GM12878 (cell line): Measurements from ENCODE around the gene TMEM79. TPM values are rescaled to one million over a fixed set of nuclear protein-coding genes. Genes with fewer than 3 reads are reported as not detected.

Experiments used
- ATAC-seq: fragments of 200-7000 bp; cut with Tn5 transposase; 3 replicates; pipeline ENCODE4 v1.9.1; 2020; ENCODE audit warnings: mild to moderate bottlenecking, moderate library complexity
- BruUV-seq: library from RNA; stranded (reverse); fragments of 400-500 nt; replicated peaks from 2 replicates; lab custom pipeline; 2021; lab: Mats Ljungman, UMichigan
- CTCF ChIA-PET: fragments of 300-600 bp; sonication (Branson Sonifier 250); formaldehyde crosslinking; extraction: SDS; loops from one replicate; lab custom pipeline; 2021; ENCODE audit warnings: inconsistent platforms; lab: Yijun Ruan, JAX
- POLR2A ChIA-PET: fragments of 350-600 bp; formaldehyde crosslinking; extraction: SDS; loops from one replicate; lab custom pipeline; 2021; ENCODE audit warnings: inconsistent platforms; lab: Charles Lee
- RAD21 ChIA-PET: fragments of 300-600 bp; sonication (Branson Sonifier 250); formaldehyde crosslinking; loops from one replicate; lab custom pipeline; 2023; ENCODE audit warnings: antibody characterized with exemption; ENCODE audit not compliant: unreplicated experiment; lab: Charles Lee
- SMC1A ChIA-PET: fragments of 300-600 bp; sonication (Branson Sonifier 250); formaldehyde crosslinking; loops from one replicate; lab custom pipeline; 2023; ENCODE audit not compliant: unreplicated experiment, uncharacterized antibody; lab: Charles Lee
- DNase-seq: peaks from one replicate; pipeline ENCODE4 v3.0.0-alpha.2; 2011; ENCODE audit warnings: low read depth, low spot score
- FAIRE-seq: peaks from 3 replicates; lab custom pipeline; 2011; peaks lifted over from hg19 to GRCh38; lab: Jason Lieb, UNC
- H2AFZ ChIP-seq: 2 replicates; pipeline ENCODE4 v1.6.0; 2011; ENCODE audit warnings: low read depth, low read length, control low read depth; ENCODE audit not compliant: control insufficient read depth
- H3K27ac ChIP-seq: 2 replicates; pipeline ENCODE4 v1.5.1; 2011; ENCODE audit warnings: control low read depth; ENCODE audit not compliant: control insufficient read depth, insufficient read depth
- H3K27me3 ChIP-seq, 2 experiments: replicated peaks in 1 of 2; 2 replicates each; pipeline versions ENCODE4 v1.6.0 to v1.6.1; 2011; ENCODE audit warnings: low read length in 1 of 2; ENCODE audit not compliant: control insufficient read depth in 2 of 2, insufficient read depth in 2 of 2
- H3K36me3 ChIP-seq, 2 experiments: 2 replicates each; pipeline ENCODE4 v1.5.1; 2011; ENCODE audit warnings: low read length in 1 of 2; ENCODE audit not compliant: control insufficient read depth in 2 of 2, insufficient read depth in 2 of 2
- H3K4me1 ChIP-seq: 2 replicates; pipeline ENCODE4 v1.6.1; 2011; ENCODE audit warnings: mild to moderate bottlenecking, low read length, moderate library complexity, mixed read lengths; ENCODE audit not compliant: control insufficient read depth, insufficient read depth
- H3K4me2 ChIP-seq: 2 replicates; pipeline ENCODE4 v1.6.0; 2011; ENCODE audit warnings: control low read depth; ENCODE audit not compliant: control insufficient read depth, insufficient read depth
- H3K4me3 ChIP-seq: fragments of 200-600 bp; sonication (generic); 2 replicates; pipeline ENCODE4 v1.5.1; 2016
- H3K79me2 ChIP-seq: 2 replicates; pipeline ENCODE4 v1.6.0; 2011; ENCODE audit warnings: low read length; ENCODE audit not compliant: control insufficient read depth, insufficient read depth
- H3K9ac ChIP-seq: 2 replicates; pipeline ENCODE4 v1.8.0; 2011; ENCODE audit warnings: low read length, control low read depth, mixed read lengths; ENCODE audit not compliant: control insufficient read depth, insufficient read depth
- H3K9me3 ChIP-seq: replicated peaks from 3 replicates; pipeline ENCODE4 v1.5.1; 2011; ENCODE audit warnings: mild to moderate bottlenecking, low read length; ENCODE audit not compliant: control insufficient read depth, insufficient read depth
- H4K20me1 ChIP-seq: 2 replicates; pipeline ENCODE4 v1.6.0; 2011; ENCODE audit not compliant: control insufficient read depth, insufficient read depth
- CEBPB ChIP-seq, 2 experiments: fragments of 150-350 bp in 1 of 2; IDR thresholded peaks; 2 replicates each; pipeline ENCODE4 v1.6.1; 2012 to 2014; ENCODE audit warnings: low read depth in 2 of 2, low read length in 2 of 2, borderline replicate concordance in 1 of 2, inconsistent platforms in 1 of 2
- CREM ChIP-seq: IDR thresholded peaks from 2 replicates; pipeline ENCODE4 v1.6.1; 2014; ENCODE audit warnings: antibody characterized with exemption, low read depth
- EED ChIP-seq: sonication (generic); IDR thresholded peaks from 2 replicates; pipeline ENCODE4 v1.6.1; 2016; ENCODE audit warnings: antibody characterized with exemption, low read depth
- FOS ChIP-seq: IDR thresholded peaks from 3 replicates; pipeline ENCODE4 v1.6.1; 2011; ENCODE audit warnings: borderline replicate concordance; ENCODE audit not compliant: insufficient read length; ENCODE audit errors: extremely low read depth
- IRF4 ChIP-seq: IDR thresholded peaks from 2 replicates; pipeline ENCODE4 v1.6.1; 2011; ENCODE audit warnings: low read depth, low read length
- KAT2A ChIP-seq: conservative IDR thresholded peaks from 2 replicates; pipeline ENCODE4 v1.6.1; 2011; ENCODE audit warnings: low read depth, low read length; ENCODE audit not compliant: control insufficient read depth
- KLF5 ChIP-seq: fragments of 450-650 bp; IDR thresholded peaks from 2 replicates; pipeline ENCODE4 v1.6.1; 2014; ENCODE audit warnings: mild to moderate bottlenecking; ENCODE audit not compliant: partially characterized antibody
- MYB ChIP-seq: fragments of 150-350 bp; IDR thresholded peaks from 2 replicates; pipeline ENCODE4 v1.6.1; 2014; ENCODE audit warnings: mild to moderate bottlenecking, low read depth, low read length, borderline replicate concordance
- NR2C1 ChIP-seq: fragments of 450-650 bp; IDR thresholded peaks from 2 replicates; pipeline ENCODE4 v1.6.1; 2017; ENCODE audit warnings: antibody characterized with exemption, mild to moderate bottlenecking, moderate library complexity
- NR2C2 ChIP-seq: IDR thresholded peaks from 2 replicates; pipeline ENCODE4 v1.6.1; 2011; ENCODE audit warnings: borderline replicate concordance, low read depth; ENCODE audit not compliant: control insufficient read depth, insufficient read length
- POLR2A ChIP-seq: IDR thresholded peaks from 2 replicates; pipeline ENCODE4 v1.6.1; 2011; ENCODE audit warnings: low read depth, mild to moderate bottlenecking, low read length
- RUNX3 ChIP-seq: IDR thresholded peaks from 2 replicates; pipeline ENCODE4 v1.6.1; 2012; ENCODE audit warnings: low read length, inconsistent platforms
- SIX5 ChIP-seq: IDR thresholded peaks from 2 replicates; pipeline ENCODE4 v1.6.1; 2011; ENCODE audit warnings: mild to moderate bottlenecking, low read depth, low read length, moderate library complexity; ENCODE audit not compliant: severe bottlenecking
- SMAD5 ChIP-seq: IDR thresholded peaks from 2 replicates; pipeline ENCODE4 v1.6.1; 2016; ENCODE audit warnings: antibody characterized with exemption, low read depth
- STAT1 ChIP-seq: fragments of 450-650 bp; conservative IDR thresholded peaks from 2 replicates; pipeline ENCODE4 v1.6.1; 2014; ENCODE audit warnings: antibody characterized with exemption, mild to moderate bottlenecking
- WRNIP1 ChIP-seq: IDR thresholded peaks from 2 replicates; pipeline ENCODE4 v1.6.1; 2011; ENCODE audit warnings: low read depth, low read length, improper control_type of control experiment, borderline replicate concordance
- ZNF24 ChIP-seq: fragments of 450-650 bp; IDR thresholded peaks from 2 replicates; pipeline ENCODE4 v1.6.1; 2017; ENCODE audit warnings: antibody characterized with exemption, mild to moderate bottlenecking
- ZNF274 ChIP-seq: IDR thresholded peaks from one replicate; pipeline ENCODE4 v1.8.0; 2011; ENCODE audit not compliant: insufficient read length, insufficient read depth
- WGBS: methylation state at CpG from one replicate; pipeline ENCODE4 v1.1.6; 2016; ENCODE audit warnings: low lambda C conversion rate; ENCODE audit not compliant: insufficient replicate concordance, insufficient coverage; ENCODE audit errors: missing lambda C conversion rate; 5-methylcytosine and 5-hydroxymethylcytosine counted together
- in situ Hi-C: fragments of 300-500 bp; cut with MboI; formaldehyde crosslinking; loops from 9 replicates; pipeline ENCODE4 v1.14.3; 2018; ENCODE audit warnings: mixed read lengths
- intact Hi-C: fragments of 100-400 bp; cut with micrococcal nuclease; formaldehyde crosslinking; loops from one replicate; pipeline ENCODE4 v1.14.2; 2022; ENCODE audit not compliant: unreplicated experiment
- polyA plus RNA-seq, 11 experiments: library from polyadenylated mRNA; depleted of rRNA in 4 of 11; unstranded in 6 of 11; stranded (reverse) in 5 of 11; fragments of >200 nt; fragmentation: Nextera tagmentation in 4 of 11; fragmentation: Illumina TruSeq in 1 of 11; extraction: Ambion mirVana in 4 of 11; extraction: Trizol in 1 of 11; gene quantifications; 1 replicate in 1 of 11; 2 replicates in 10 of 11; pipeline versions ENCODE4 v1.2.1 to v1.2.3, GENCODE V29; 2011 to 2016; ENCODE audit warnings: inconsistent platforms in 2 of 11, missing spikeins in 2 of 11, low read depth in 1 of 11
- total RNA-seq, 4 experiments: library from RNA; depleted of rRNA in 3 of 4; stranded (reverse); fragments of >200 nt in 3 of 4; fragmentation: Illumina TruSeq in 1 of 4; extraction: Trizol in 1 of 4; gene quantifications; 2 replicates each; pipeline versions ENCODE4 v1.2.1 to v1.2.3, GENCODE V29; 2013 to 2021
- TF ChIP-seq, protein P1 (sequence below): fragments of 450-650 bp; IDR thresholded peaks from 2 replicates; pipeline ENCODE4 v1.6.1; 2017; ENCODE audit warnings: antibody characterized with exemption, mild to moderate bottlenecking, moderate library complexity
- TF ChIP-seq, protein P2 (sequence below): IDR thresholded peaks from 2 replicates; pipeline ENCODE4 v1.6.1; 2011; ENCODE audit warnings: low read depth, low read length, improper control_type of control experiment, borderline replicate concordance

The TMEM79 gene
- total and polyA plus RNA-seq, 10 of the 15 experiments (the other 5 are each of a cell fraction or from before 2014, with no cell fraction given) = 0.47 to 5.2 (median 3.8) TPM

DNA sequence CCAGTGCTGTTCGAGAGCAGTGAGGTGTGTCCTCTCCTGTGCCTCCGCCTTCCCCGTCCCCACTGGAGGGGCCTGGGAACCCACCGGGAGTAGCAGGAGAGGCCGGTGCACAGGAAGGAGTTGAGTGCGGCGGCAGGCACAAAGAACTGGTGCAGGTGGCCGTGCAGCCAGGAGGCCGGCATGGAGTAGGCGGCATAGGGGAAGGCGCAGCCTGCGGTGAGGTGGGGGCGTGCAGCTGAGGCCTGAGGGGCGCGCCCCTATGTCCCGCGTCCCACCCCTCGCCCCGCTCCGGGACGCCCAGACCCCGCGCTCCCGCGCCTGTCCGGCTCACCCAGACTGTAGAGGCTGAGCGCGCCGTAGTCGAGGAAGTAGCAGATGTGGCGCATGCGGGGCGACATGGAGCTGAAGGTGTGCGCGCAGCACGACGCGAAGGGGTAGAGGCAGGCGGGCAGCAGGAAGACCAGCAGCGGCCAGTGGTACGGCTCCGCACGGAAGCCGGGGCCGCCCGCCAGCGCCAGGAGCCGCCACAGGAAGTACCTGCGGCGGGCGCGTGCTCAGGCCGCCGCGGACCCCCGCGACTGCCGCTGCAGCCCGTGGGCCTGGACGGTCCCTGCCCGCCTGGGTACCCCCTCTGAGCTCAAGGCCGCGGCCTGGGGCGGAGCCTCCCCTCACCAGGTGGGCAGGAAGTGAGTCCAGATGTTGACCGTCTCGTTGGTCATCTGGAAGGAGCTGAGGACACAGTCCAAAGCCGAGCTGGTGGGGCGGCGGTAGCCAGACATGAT is 38.5 kb upstream of the TMEM79 start (continued):
- TF ChIP-seq CEBPB (IDR thresholded peaks at IDR 0.05; ENCODE audit: borderline replicate concordance in 1 of 2, low read depth in 2 of 2, low read length in 2 of 2) = no peak
- TF ChIP-seq RUNX3 = no peak
- no peak for TF ChIP-seq NR2C2
- no peak for TF ChIP-seq NR2C1
- TF ChIP-seq KLF5 = no peak
- TF ChIP-seq ZNF274 = no peak
- no peak for TF ChIP-seq EED

DNA sequence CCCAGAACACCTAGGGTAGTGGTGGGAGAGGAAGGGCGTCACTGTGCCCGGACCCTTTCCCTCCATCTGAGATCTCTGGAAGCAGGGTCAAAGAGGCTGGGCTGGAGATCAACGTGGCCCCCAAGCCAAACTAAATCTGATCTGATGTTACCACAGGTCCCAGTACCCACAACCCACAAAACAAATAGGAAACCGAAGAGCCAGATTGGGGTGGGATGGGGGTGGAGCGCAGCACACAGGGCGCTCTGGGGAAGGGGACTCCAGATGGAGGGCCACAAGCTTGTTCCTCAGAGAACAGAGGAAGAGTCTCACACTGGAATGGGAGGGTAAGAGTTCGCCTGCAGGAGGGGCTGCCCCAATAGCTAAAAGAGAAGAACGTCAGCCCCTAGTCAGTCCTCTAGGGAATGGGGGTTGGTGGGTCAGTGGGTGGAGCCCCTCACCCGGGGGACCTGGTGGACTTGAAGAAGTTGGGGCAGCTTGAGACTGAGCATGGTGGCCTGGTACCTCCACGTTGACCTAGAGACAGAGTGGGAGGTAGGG is 37.8 kb upstream of the TMEM79 start:
- peak overlapping the region; percentile 80; the same call in 1 of the 2 replicates for H2AFZ ChIP-seq
- no peaks in the 10 kb centered on the region for H3K9me3 ChIP-seq
- H3K9ac ChIP-seq = peak overlapping the region; percentile 57; the same call in 1 of the 2 replicates
- peaks cover 19% of the 10 kb centered on the region for H3K4me1 ChIP-seq
- H3K27ac ChIP-seq = no peak overlapping the region
- H3K79me2 ChIP-seq = no peaks in the 10 kb centered on the region
- ATAC-seq (no peak), DNase-seq (no peak), FAIRE-seq (no peak)
- in situ Hi-C loops (no loop called here), intact Hi-C loops (no loop called here)
- H3K27me3 ChIP-seq = no peaks in the 10 kb centered on the region
- SMC1A ChIA-PET = interaction anchor here (0.6 to 1.3 kb wide), 3 partner anchors 11 to 117 kb away, joined by 3 to 4 read pairs (median 3); no protein-coding TSS in a partner anchor
- peak overlapping the region; percentile 71; the same call in 1 of the 2 replicates for H3K4me3 ChIP-seq
- H4K20me1 ChIP-seq = no peaks in the 10 kb centered on the region
- 17% methylated on average over 10 of the region's 10 CpGs for WGBS
- CTCF ChIA-PET = interaction anchor here (1.0 to 1.4 kb wide), 5 partner anchors 73 to 155 kb away, joined by 3 to 4 read pairs (median 3); no protein-coding TSS in a partner anchor
- POLR2A ChIA-PET = interaction anchor here (0.9 kb wide), 2 partner anchors 8 to 48 kb away, joined by 3 read pairs; no protein-coding TSS in a partner anchor
- RAD21 ChIA-PET = interaction anchor here (0.7 to 1.1 kb wide), 2 partner anchors 27 to 72 kb away, joined by 3 read pairs; no protein-coding TSS in a partner anchor
- H3K36me3 ChIP-seq = peaks cover 3 to 21% of the 10 kb centered on the region in 2 experiments; a peak in 3 of 4 replicates
- peak overlapping the region; percentile 85 for H3K4me2 ChIP-seq
- BruUV-seq = no TSS peak
- TF ChIP-seq WRNIP1 (no peak), FOS (no peak), STAT1 (no peak), SIX5 (no peak), ZNF24 (no peak), MYB (no peak), POLR2A (no peak), SMAD5 (no peak), IRF4 (no peak), CREM (no peak), KAT2A (no peak)
- TF ChIP-seq, protein P1, sequence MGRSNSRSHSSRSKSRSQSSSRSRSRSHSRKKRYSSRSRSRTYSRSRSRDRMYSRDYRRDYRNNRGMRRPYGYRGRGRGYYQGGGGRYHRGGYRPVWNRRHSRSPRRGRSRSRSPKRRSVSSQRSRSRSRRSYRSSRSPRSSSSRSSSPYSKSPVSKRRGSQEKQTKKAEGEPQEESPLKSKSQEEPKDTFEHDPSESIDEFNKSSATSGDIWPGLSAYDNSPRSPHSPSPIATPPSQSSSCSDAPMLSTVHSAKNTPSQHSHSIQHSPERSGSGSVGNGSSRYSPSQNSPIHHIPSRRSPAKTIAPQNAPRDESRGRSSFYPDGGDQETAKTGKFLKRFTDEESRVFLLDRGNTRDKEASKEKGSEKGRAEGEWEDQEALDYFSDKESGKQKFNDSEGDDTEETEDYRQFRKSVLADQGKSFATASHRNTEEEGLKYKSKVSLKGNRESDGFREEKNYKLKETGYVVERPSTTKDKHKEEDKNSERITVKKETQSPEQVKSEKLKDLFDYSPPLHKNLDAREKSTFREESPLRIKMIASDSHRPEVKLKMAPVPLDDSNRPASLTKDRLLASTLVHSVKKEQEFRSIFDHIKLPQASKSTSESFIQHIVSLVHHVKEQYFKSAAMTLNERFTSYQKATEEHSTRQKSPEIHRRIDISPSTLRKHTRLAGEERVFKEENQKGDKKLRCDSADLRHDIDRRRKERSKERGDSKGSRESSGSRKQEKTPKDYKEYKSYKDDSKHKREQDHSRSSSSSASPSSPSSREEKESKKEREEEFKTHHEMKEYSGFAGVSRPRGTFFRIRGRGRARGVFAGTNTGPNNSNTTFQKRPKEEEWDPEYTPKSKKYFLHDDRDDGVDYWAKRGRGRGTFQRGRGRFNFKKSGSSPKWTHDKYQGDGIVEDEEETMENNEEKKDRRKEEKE = no peak
- TF ChIP-seq, protein P2, sequence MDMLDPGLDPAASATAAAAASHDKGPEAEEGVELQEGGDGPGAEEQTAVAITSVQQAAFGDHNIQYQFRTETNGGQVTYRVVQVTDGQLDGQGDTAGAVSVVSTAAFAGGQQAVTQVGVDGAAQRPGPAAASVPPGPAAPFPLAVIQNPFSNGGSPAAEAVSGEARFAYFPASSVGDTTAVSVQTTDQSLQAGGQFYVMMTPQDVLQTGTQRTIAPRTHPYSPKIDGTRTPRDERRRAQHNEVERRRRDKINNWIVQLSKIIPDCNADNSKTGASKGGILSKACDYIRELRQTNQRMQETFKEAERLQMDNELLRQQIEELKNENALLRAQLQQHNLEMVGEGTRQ = no peak
